Activated CD8-positive, alpha-beta memory T cell treated with anti-CD3 and anti-CD28 coated beads for 36 hours (primary cell): ENCODE measurements around the gene CDH4. TPM values are rescaled to one million over a fixed set of nuclear protein-coding genes. Genes with fewer than 3 reads are reported as not detected.
"Not testable (repeated sequence)": the region's sequence is repeated elsewhere in the genome, so short reads cannot be mapped to it uniquely, and the experiment has no call there.

Experiments used
- CTCF ChIA-PET: fragments of 350-600 bp; sonication (Branson Sonifier 250); formaldehyde crosslinking; loops from one replicate; lab custom pipeline; 2021; ENCODE audit warnings: antibody characterized with exemption; lab: Charles Lee
- POLR2A ChIA-PET: fragments of 350-600 bp; sonication (Branson Sonifier 250); formaldehyde crosslinking; loops from one replicate; lab custom pipeline; 2021; ENCODE audit warnings: antibody characterized with exemption; lab: Charles Lee
- total RNA-seq, 2 experiments: library from RNA; stranded (reverse); gene quantifications; one replicate each; pipeline ENCODE4 v1.2.3, GENCODE V29; 2021

CDH4 gene
- total RNA-seq, 2 experiments from 2014 or later: not detected

GRCh38 chr20:61956396-61957342 is 704.6 kb downstream of the CDH4 start:
- CTCF ChIA-PET: no interaction called here
- POLR2A ChIA-PET: no interaction called here

- ChIA-PET CTCF (no interaction called here), POLR2A (no interaction called here)
Observed at GRCh38 chr20:61957961-61958715, 706.1 kb downstream of the CDH4 start.

- CTCF ChIA-PET: no interaction called here
- POLR2A ChIA-PET: no interaction called here
Observed at GRCh38 chr20:61958773-61959700, 707.0 kb downstream of the CDH4 start.

GRCh38 chr20:61960836-61961235 is 708.8 kb downstream of the CDH4 start:
- POLR2A ChIA-PET: no interaction called here
- CTCF ChIA-PET: no interaction called here

- POLR2A ChIA-PET: no interaction called here
- CTCF ChIA-PET: no interaction called here
Observed at GRCh38 chr20:61963149-61963548, 711.1 kb downstream of the CDH4 start.

- ChIA-PET POLR2A (no interaction called here), CTCF (no interaction called here)
Observed at GRCh38 chr20:61963885-61964674, 712.0 kb downstream of the CDH4 start.

- ChIA-PET CTCF (no interaction called here), POLR2A (no interaction called here)
Observed at GRCh38 chr20:61964675-61965605, 712.9 kb downstream of the CDH4 start.

GRCh38 chr20:61965606-61966491 is 713.8 kb downstream of the CDH4 start:
- ChIA-PET CTCF (no interaction called here), POLR2A (no interaction called here)

- CTCF ChIA-PET: no interaction called here
- POLR2A ChIA-PET: no interaction called here
Observed at GRCh38 chr20:61966492-61967244, 714.6 kb downstream of the CDH4 start.

- CTCF ChIA-PET: no interaction called here
Observed at GRCh38 chr20:61967300-61967699, 715.2 kb downstream of the CDH4 start.

GRCh38 chr20:61968036-61968810 is 716.2 kb downstream of the CDH4 start:
- CTCF ChIA-PET: no interaction called here
- POLR2A ChIA-PET: no interaction called here

More at GRCh38 chr20:61967300-61967699, 715.2 kb downstream of the CDH4 start:
- POLR2A ChIA-PET: no interaction called here

GRCh38 chr20:61968932-61969331 is 716.9 kb downstream of the CDH4 start:
- ChIA-PET CTCF (no interaction called here), POLR2A (no interaction called here)

GRCh38 chr20:61969806-61970205 is 717.7 kb downstream of the CDH4 start:
- ChIA-PET CTCF (no interaction called here), POLR2A (no interaction called here)

GRCh38 chr20:61970357-61970756 is 718.3 kb downstream of the CDH4 start:
- CTCF ChIA-PET: no interaction called here
- POLR2A ChIA-PET: no interaction called here

- CTCF ChIA-PET, POLR2A ChIA-PET: not testable (repeated sequence)
Observed at GRCh38 chr20:61971595-61971994, 719.5 kb downstream of the CDH4 start.
